ENCODE data around the gene TMEM164. TPM values are rescaled to one million over a fixed set of nuclear protein-coding genes. Genes with fewer than 3 reads are reported as not detected.

Gene TMEM164
- 32.6 and 39.5 TPM in 2 replicates for total RNA-seq (2022)
- Bru-seq, nascent RNA, result percentile 72 among the genes with signal in this experiment
- percentile 59 among the genes with signal in this experiment for BruChase-seq, experiment 1, labeled RNA remaining after a 6-hour chase
- percentile 52 among the genes with signal in this experiment for BruChase-seq, experiment 2, labeled RNA remaining after a 2-hour chase
- long read RNA-seq, full-length matches to known transcripts, result 1 of 15 reads
- long read RNA-seq, partial matches to known transcripts, result 1 of 15 reads
- long read RNA-seq, other reads (novel, unspliced or antisense), result 13 of 15 reads

DNA sequence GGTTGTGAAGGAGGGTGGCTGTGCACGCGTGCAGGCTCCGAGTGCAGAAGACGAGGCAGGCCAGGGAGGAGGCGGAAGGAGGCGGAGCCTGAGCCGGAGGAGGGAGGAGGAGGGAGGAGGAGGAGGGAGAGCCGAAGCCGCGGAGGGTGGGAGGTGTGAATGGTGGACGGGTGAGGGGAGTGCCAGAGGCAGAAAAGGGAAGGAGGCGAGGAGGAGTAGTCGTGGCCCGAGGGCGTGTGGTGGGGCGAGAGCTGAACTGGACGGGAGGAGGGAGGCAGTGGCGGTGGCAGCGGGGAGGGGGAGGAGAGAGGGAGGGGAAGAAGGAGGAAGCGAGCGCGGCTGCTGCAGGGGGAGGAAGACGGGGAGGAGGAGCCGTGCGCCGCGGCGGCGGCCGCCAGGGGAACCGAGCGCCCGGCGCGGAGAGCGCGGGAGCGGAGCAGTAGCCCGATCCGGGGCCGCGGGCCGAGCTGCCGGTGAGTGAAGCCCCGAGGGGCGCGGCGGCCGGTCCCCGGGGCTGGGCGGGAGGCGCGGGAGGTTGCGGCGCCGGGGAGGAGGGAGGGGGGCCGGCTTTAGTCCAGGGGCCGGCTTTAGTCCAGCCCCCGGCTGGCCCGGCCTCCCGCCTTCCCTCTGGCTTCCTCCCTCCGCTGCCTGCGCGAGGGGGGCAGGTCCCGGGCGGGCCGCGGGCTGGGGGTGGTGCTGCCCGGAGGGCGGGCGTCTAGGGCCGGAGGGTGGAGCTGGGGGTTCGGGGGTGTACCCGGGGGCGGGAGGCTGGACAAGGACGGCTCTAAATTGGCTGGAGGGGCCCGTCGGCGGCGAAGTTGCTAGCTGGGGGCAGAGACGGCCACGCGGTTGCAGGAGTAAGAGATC is at the start of gene TMEM164:
TSS of gene TMEM164 (plus strand) at position 815 of the 867 bp plus-strand sequence. CDS start 661 bp downstream, outside the sequence.
- no TSS peak for BruUV-seq (replicated peaks)
- peak within 1 kb of the TSS; percentile 89 for H3K27ac Mint-ChIP-seq (ENCODE audit: unreplicated experiment)
- TF ChIP-seq, protein P1, sequence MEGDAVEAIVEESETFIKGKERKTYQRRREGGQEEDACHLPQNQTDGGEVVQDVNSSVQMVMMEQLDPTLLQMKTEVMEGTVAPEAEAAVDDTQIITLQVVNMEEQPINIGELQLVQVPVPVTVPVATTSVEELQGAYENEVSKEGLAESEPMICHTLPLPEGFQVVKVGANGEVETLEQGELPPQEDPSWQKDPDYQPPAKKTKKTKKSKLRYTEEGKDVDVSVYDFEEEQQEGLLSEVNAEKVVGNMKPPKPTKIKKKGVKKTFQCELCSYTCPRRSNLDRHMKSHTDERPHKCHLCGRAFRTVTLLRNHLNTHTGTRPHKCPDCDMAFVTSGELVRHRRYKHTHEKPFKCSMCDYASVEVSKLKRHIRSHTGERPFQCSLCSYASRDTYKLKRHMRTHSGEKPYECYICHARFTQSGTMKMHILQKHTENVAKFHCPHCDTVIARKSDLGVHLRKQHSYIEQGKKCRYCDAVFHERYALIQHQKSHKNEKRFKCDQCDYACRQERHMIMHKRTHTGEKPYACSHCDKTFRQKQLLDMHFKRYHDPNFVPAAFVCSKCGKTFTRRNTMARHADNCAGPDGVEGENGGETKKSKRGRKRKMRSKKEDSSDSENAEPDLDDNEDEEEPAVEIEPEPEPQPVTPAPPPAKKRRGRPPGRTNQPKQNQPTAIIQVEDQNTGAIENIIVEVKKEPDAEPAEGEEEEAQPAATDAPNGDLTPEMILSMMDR (IDR thresholded peaks at IDR 0.05; ENCODE audit: unreplicated experiment), result no peak
- CTCF ChIA-PET, result interaction anchor here (0.6 kb wide), 1 partner anchor 411 kb away, joined by 5 read pairs; no protein-coding TSS in a partner anchor
- H3K4me3 Mint-ChIP-seq (ENCODE audit: low read depth, unreplicated experiment), result peak within 1 kb of the TSS; percentile 91
- H3K36me3 Mint-ChIP-seq (ENCODE audit: insufficient read depth, unreplicated experiment), result peaks cover 29% of the 10 kb centered on the region
- peaks cover 10% of the 10 kb centered on the region for H3K27me3 Mint-ChIP-seq (ENCODE audit: unreplicated experiment)
- H3K4me1 Mint-ChIP-seq (ENCODE audit: low read depth, unreplicated experiment), result peaks cover 39% of the 10 kb centered on the region
- intact Hi-C loops (cut with micrococcal nuclease; ENCODE audit: unreplicated experiment), result no loop called here
- DNase-seq, result peak; percentile 85
- H3K9me3 Mint-ChIP-seq (ENCODE audit: low read depth, unreplicated experiment), result no peaks in the 10 kb centered on the region

DNA sequence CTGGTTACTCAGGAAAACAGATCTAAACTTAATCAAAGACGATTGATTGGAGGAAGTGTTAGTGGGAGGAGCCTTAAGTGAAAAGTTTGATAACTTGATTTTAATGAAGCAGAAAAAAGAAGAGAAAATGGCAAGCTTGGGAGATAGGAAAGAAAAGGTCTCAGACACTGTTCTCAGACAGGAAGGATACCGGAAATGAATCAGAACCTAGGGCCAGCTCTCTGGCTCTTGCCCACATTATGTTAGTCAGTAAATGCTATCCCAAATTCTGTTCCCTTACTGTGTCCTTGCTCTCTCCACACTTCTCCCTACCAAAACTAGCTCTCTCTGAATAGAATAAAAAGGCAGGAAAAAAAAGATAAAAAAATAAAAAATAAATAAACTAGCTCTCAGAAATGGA is 48.6 kb upstream of the TMEM164 start:
- CTCF ChIA-PET, result interaction anchor here (0.8 kb wide), 1 partner anchor 9 kb away, joined by 4 read pairs; no protein-coding TSS in a partner anchor
- H3K4me3 Mint-ChIP-seq (ENCODE audit: low read depth, unreplicated experiment), result no peak overlapping the region
- TF ChIP-seq, protein P1 (IDR thresholded peaks at IDR 0.05; ENCODE audit: unreplicated experiment), result no peak
- peaks cover 9% of the 10 kb centered on the region for H3K4me1 Mint-ChIP-seq (ENCODE audit: low read depth, unreplicated experiment)
- intact Hi-C loops (cut with micrococcal nuclease; ENCODE audit: unreplicated experiment), result no loop called here
- H3K27me3 Mint-ChIP-seq (ENCODE audit: unreplicated experiment), result peaks cover 9% of the 10 kb centered on the region
- H3K36me3 Mint-ChIP-seq (ENCODE audit: insufficient read depth, unreplicated experiment), result no peaks in the 10 kb centered on the region
- no peaks in the 10 kb centered on the region for H3K9me3 Mint-ChIP-seq (ENCODE audit: low read depth, unreplicated experiment)
- no peak overlapping the region for H3K27ac Mint-ChIP-seq (ENCODE audit: unreplicated experiment)
- BruUV-seq (replicated peaks), result no TSS peak
- no peak for DNase-seq

DNA sequence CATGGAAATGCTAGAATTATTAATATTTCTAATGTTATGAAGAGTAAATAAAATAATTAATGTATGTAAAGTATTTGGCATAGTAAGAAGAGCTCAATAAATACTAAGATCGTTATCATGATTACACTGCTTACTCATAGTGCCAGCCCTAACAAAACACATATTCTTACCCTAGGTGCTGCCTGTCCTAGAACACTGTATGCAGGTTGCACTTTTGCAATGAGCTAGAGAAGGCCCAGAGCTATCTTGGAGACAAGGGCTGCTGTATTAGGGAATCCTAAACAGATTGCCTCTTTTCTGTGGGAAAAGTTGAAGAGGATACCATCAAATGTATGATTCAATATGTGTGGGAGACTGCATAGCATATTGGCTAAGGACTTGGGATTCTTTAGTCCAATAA is 48.0 kb upstream of the TMEM164 start:
- no peaks in the 10 kb centered on the region for H3K9me3 Mint-ChIP-seq (ENCODE audit: low read depth, unreplicated experiment)
- no peaks in the 10 kb centered on the region for H3K36me3 Mint-ChIP-seq (ENCODE audit: insufficient read depth, unreplicated experiment)
- no peak overlapping the region for H3K4me3 Mint-ChIP-seq (ENCODE audit: low read depth, unreplicated experiment)
- peaks cover 9% of the 10 kb centered on the region for H3K4me1 Mint-ChIP-seq (ENCODE audit: low read depth, unreplicated experiment)
- intact Hi-C loops (cut with micrococcal nuclease; ENCODE audit: unreplicated experiment), result no loop called here
- CTCF ChIA-PET, result no interaction called here
- TF ChIP-seq, protein P1 (IDR thresholded peaks at IDR 0.05; ENCODE audit: unreplicated experiment), result no peak
- no peak for DNase-seq
- H3K27me3 Mint-ChIP-seq (ENCODE audit: unreplicated experiment), result peaks cover 9% of the 10 kb centered on the region
- BruUV-seq (replicated peaks), result no TSS peak
- no peak overlapping the region for H3K27ac Mint-ChIP-seq (ENCODE audit: unreplicated experiment)

DNA sequence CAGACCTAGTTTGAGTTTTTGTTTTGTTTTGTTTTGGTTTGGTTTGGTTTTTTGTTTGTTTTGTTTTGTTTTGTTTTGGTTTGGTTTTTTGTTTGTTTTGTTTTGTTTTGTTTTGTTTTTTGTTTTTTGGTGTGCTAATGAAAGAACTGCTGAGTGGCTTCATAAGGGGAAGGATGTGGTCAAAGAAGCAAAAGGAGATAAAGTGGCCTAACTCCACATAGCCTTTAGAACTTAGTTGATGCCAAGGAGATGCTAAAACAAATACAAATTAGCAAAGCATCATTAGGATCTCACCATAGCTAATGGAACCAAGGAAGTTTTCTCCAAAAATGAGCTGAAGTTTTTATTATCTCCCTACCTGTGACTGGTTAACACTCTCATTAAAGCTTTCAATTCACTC is 44.6 kb upstream of the TMEM164 start:
- no peak overlapping the region for H3K4me3 Mint-ChIP-seq (ENCODE audit: low read depth, unreplicated experiment)
- DNase-seq, result no peak
- intact Hi-C loops (cut with micrococcal nuclease; ENCODE audit: unreplicated experiment), result no loop called here
- no peak overlapping the region for H3K27ac Mint-ChIP-seq (ENCODE audit: unreplicated experiment)
- BruUV-seq (replicated peaks), result no TSS peak
- H3K27me3 Mint-ChIP-seq (ENCODE audit: unreplicated experiment), result peaks cover 9% of the 10 kb centered on the region
- H3K4me1 Mint-ChIP-seq (ENCODE audit: low read depth, unreplicated experiment), result no peaks in the 10 kb centered on the region
- TF ChIP-seq, protein P1 (IDR thresholded peaks at IDR 0.05; ENCODE audit: unreplicated experiment), result no peak
- no peaks in the 10 kb centered on the region for H3K36me3 Mint-ChIP-seq (ENCODE audit: insufficient read depth, unreplicated experiment)
- CTCF ChIA-PET, result no interaction called here
- no peaks in the 10 kb centered on the region for H3K9me3 Mint-ChIP-seq (ENCODE audit: low read depth, unreplicated experiment)
